GM19397 (cell line): ENCODE results near the gene GDA.
A peak's percentile ranks its signal among the peaks of the same experiment; 100 is the strongest.

Experiments
- ATAC-seq: cut with Tn5 transposase; IDR thresholded peaks from one replicate; pipeline ENCODE4 v1.9.1; 2021; ENCODE audit warnings: mild to moderate bottlenecking, moderate library complexity; ENCODE audit not compliant: unreplicated experiment

The GDA gene

GRCh38 chr9:72149231-72149975 lies at the start of gene GDA:
Gene GDA (plus strand): TSS chr9:72149440. CDS start chr9:72149560, 120 bp downstream.
- ATAC-seq: peak; percentile 64

DNA sequence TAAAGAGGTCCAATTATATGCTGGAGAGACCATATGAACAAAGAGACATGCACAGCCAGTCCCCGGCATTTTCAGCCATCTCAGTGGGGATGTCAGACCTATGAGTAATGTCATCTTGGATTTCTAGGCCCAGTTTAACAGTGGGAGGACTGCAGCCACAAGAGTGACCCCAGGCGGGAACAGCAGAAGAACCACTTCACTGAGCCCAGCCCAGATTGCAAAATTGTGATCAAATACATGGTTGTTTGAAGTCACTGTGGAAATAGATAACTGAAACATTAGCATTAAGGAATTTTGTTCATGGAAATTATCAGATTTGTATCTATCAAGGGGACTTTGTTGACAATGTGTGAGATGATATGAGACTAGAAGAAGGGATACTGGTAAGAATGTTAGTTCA lies 46.7 kb upstream of the GDA start:
- ATAC-seq: no peak

DNA sequence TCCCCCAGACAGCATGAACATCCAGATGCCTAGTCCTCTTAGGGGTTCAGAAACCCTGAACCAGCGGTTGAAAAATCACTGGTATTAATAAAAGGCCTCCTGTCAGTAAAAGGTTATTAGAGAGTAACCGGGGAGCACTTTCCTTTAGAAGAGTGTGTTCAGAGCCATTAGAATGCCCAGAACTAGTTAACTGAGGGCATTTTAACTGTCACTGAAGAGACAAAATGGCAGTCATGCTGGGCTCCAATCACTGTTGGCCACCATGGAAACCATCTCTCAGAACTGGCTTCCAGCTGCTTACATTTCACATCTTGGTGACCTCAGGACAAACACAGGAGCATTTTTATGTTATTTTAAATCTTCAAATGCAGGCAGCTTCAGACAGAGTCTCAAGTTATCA lies 36.2 kb upstream of the GDA start:
- no peak for ATAC-seq

GRCh38 chr9:72119853-72120252 lies 29.4 kb upstream of the GDA start:
- ATAC-seq: peak; percentile 57

- ATAC-seq: no peak
Measured at GRCh38 chr9:72124947-72125346, 24.3 kb upstream of the GDA start.

GRCh38 chr9:72127753-72128152 lies 21.5 kb upstream of the GDA start:
- no peak for ATAC-seq

DNA sequence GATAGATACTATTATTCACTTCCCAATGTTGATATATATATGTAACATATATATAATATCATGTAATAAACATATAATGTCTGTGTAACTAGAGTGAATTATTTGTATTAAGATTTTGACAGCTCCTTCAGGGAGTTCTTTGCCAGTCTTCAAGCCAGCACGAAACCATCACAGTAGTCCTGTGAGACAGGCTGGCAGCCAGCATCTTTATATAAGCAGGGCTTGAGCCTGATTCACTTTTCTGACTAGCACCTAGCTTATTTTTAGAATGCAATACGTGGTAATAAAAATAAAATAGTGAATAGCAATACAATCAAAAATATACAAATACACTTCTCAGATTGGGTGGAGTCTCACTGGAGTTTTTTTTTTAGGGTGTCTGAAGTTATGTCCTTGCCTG lies 20.7 kb upstream of the GDA start:
- no peak for ATAC-seq

DNA sequence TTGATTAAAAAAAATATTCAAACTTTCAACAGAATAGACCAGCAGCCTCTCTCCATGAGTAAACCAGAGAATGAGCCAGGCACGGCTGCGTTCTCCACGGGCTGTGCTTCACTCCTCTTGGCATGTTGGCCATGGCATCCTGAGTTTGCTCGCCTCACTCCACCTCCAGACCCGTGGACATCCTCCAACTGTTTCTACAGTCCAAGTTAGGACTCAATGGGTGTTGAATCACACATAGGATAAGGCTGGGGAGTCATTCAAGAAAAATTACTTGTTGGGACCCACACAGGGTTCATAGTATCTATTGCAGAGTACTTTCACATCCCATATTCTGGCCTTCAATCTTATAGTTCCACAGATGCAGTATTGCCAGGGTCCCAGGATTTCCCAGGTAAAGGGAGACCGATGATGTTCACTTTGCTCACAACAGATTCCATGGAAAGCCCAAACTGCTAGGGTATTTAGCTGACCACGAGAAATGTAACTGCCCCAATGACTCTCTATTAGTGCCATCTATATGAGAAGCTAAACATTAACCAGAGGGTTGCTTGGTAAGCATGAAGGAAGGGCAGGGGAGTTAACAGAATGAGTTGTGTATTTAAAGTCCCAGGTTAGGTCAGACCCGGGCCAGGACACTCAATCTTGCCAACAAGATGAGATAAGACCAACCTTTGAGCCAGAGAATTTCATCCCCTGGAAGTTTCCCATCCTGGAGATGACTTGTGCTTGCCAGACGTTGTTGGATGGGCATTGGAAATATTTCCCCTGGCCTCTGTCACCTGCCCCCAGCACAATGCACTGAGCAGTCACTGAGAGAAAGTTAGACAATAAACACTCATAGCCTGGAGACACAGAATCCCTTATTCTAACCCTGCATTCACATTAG lies 19.7 kb upstream of the GDA start:
- ATAC-seq: no peak

DNA sequence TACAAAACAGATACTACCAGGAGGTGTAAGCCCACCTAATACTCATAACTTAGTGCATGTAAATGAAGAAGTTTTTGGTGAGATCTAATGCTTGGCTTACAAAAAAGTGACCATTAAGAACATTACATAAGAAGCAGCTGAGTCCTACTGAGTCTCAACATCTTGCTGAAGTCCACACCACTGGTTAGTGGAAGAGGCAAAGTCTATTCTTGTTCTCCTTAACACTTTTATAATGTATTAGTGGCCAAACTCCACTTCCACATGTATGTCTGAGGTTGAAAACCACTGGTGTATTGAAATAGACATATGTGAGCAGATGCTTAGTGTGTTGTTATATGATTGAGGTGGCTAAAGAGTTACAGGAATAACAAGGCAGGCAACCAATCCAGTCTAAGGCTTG lies 18.9 kb upstream of the GDA start:
- ATAC-seq: no peak

- no peak for ATAC-seq
Measured at GRCh38 chr9:72131206-72131605, 18.0 kb upstream of the GDA start.

- ATAC-seq: no peak
Measured at GRCh38 chr9:72132052-72132451, 17.2 kb upstream of the GDA start.

GRCh38 chr9:72133365-72134035 lies 15.7 kb upstream of the GDA start:
- no peak for ATAC-seq

GRCh38 chr9:72134801-72135200 lies 14.4 kb upstream of the GDA start:
- ATAC-seq: no peak

- no peak for ATAC-seq
Measured at GRCh38 chr9:72137697-72138365, 11.4 kb upstream of the GDA start.

- ATAC-seq: no peak
Measured at GRCh38 chr9:72139226-72139625, 10.0 kb upstream of the GDA start.

- ATAC-seq: no peak
Measured at GRCh38 chr9:72140586-72140985, 8.7 kb upstream of the GDA start.

DNA sequence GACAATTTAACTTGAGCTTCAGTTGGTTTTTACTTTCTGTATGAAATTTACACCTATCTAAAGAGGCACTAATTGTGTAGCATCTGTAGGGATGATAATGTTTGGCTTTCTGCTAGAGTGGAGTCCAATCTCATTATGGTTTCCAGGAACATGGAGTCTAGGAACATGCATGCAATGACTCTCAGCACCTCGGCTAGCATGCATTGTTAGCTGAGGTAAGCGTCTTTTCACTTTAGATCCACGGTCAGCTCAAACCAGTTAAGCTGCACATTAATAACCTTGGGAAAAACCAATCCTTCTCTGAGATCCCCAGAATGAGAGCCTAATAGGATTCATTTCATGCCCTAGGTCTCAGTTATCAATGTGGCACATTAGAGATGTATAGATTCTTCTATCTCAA lies 7.8 kb upstream of the GDA start:
- no peak for ATAC-seq

- ATAC-seq: no peak
Measured at GRCh38 chr9:72144756-72145492, 4.3 kb upstream of the GDA start.

- no peak for ATAC-seq
Measured at GRCh38 chr9:72145733-72146505, 3.3 kb upstream of the GDA start.

DNA sequence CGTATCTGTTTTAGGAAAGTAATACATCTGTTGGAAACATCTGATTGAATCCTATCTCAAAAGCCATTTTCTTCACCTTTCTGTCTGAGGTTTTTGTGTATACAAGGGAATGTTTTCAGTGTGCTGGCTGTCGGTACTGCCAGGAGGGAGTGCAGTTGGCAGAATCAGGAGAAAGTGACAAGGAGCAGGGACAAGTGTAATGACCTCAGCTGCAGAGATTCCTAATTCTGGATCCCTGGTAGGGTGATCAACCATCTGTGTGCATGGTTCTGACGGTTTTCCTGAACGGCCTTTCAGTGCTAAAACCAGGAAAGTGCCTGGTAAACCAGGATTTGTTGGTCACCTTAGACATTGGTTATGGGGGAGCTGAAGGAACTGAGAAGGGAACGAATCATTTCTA lies 1.6 kb upstream of the GDA start:
- ATAC-seq: no peak
